Endodermal cell (in vitro differentiated cells): ENCODE data around the gene SUOX. TPM values are rescaled to one million over a fixed set of nuclear protein-coding genes. Genes with fewer than 3 reads are reported as not detected.
A peak's percentile ranks its signal among the peaks of the same experiment; 100 is the strongest.
"Not testable (repeated sequence)": the region's sequence is repeated elsewhere in the genome, so short reads cannot be mapped to it uniquely, and the experiment has no call there.

Experiments
- DNase-seq: peaks from one replicate; pipeline ENCODE4 v3.0.0-alpha.2; 2017
- H3K27ac ChIP-seq: 2 replicates; pipeline ENCODE4 v1.5.1; 2013; ENCODE audit warnings: mild to moderate bottlenecking, low read depth, low read length, moderate library complexity
- H3K27me3 ChIP-seq: 2 replicates; pipeline ENCODE4 v1.6.1; 2013; ENCODE audit warnings: mild to moderate bottlenecking, low read length, moderate library complexity; ENCODE audit not compliant: insufficient read depth, control insufficient read depth, poor library complexity, severe bottlenecking
- H3K36me3 ChIP-seq: 2 replicates; pipeline ENCODE4 v1.7.0; 2013; ENCODE audit warnings: mild to moderate bottlenecking, low read length, moderate library complexity; ENCODE audit not compliant: control insufficient read depth, insufficient read depth
- H3K4me1 ChIP-seq: one replicate; pipeline ENCODE4 v1.7.0; 2013; ENCODE audit warnings: low read length; ENCODE audit not compliant: control insufficient read depth, insufficient read depth
- H3K4me3 ChIP-seq: 2 replicates; pipeline ENCODE4 v1.5.1; 2013; ENCODE audit warnings: mild to moderate bottlenecking, low read length, moderate library complexity
- H3K9ac ChIP-seq: 2 replicates; pipeline ENCODE4 v1.6.1; 2013; ENCODE audit warnings: mild to moderate bottlenecking, low read length, moderate library complexity; ENCODE audit not compliant: poor library complexity, severe bottlenecking; ENCODE audit errors: extremely low read depth
- H3K9me3 ChIP-seq: 2 replicates; pipeline ENCODE4 v1.6.1; 2013; ENCODE audit warnings: mild to moderate bottlenecking, low read length, moderate library complexity; ENCODE audit not compliant: control insufficient read depth
- H3K27ac Mint-ChIP-seq: 2 replicates; pipeline ENCODE4 v1.8.0; 2020; ENCODE audit warnings: mixed read lengths
- H3K27me3 Mint-ChIP-seq: 2 replicates; pipeline ENCODE4 v1.8.0; 2021; ENCODE audit warnings: mild to moderate bottlenecking, mixed read lengths; ENCODE audit not compliant: insufficient read depth
- H3K36me3 Mint-ChIP-seq: 2 replicates; pipeline ENCODE4 v1.8.0; 2020; ENCODE audit warnings: low read depth, mixed read lengths
- H3K4me1 Mint-ChIP-seq: 2 replicates; pipeline ENCODE4 v1.8.0; 2020; ENCODE audit warnings: mixed read lengths
- H3K4me3 Mint-ChIP-seq: 2 replicates; pipeline ENCODE4 v1.8.0; 2020; ENCODE audit warnings: mild to moderate bottlenecking, moderate library complexity, mixed read lengths
- H3K9me3 Mint-ChIP-seq: 2 replicates; pipeline ENCODE4 v1.8.0; 2020; ENCODE audit warnings: mild to moderate bottlenecking, mixed read lengths
- CTCF ChIP-seq: fragments of 200-600 bp; sonication (generic); conservative IDR thresholded peaks from 2 replicates; pipeline ENCODE4 v1.5.0; 2021; ENCODE audit warnings: antibody characterized with exemption, mild to moderate bottlenecking
- WGBS, 2 experiments: methylation state at CpG; one replicate each; pipeline versions ENCODE4 v1.1.5 to v1.1.7; 2013; ENCODE audit warnings: missing lambda C conversion rate in 2 of 2, mixed read lengths in 1 of 2; ENCODE audit not compliant: insufficient coverage in 1 of 2, insufficient read length in 1 of 2; 5-methylcytosine and 5-hydroxymethylcytosine counted together
- total RNA-seq, 2 donors: library from RNA; stranded (reverse); fragmentation: NEBNext Ultra II Directional in 1 of 2; extraction: Animal tissue kit (Norgen Biotek cat#: 25700) in 1 of 2; gene quantifications; 2 replicates in 1 of 2; 3 replicates in 1 of 2; pipeline ENCODE4 v1.2.1, GENCODE V29; 2021

SUOX gene
- total RNA-seq, 2 donors from 2014 or later = 23.2 to 27.5 TPM

GRCh38 chr12:55995366-55995765 lies 1.7 kb upstream of the SUOX start:
- H3K27ac Mint-ChIP-seq = no peak overlapping the region
- no peak overlapping the region for H3K4me3 Mint-ChIP-seq
- peaks cover 50% of the 10 kb centered on the region for H3K36me3 ChIP-seq

GRCh38 chr12:55996201-55996714 lies 818 bp upstream of the SUOX start:
- H3K36me3 Mint-ChIP-seq = peaks cover 48% of the 10 kb centered on the region
- no peaks in the 10 kb centered on the region for H3K27me3 ChIP-seq
- DNase-seq = peak; percentile 81
- no peaks in the 10 kb centered on the region for H3K4me1 ChIP-seq
- H3K9me3 ChIP-seq = peaks cover 23% of the 10 kb centered on the region
- H3K4me1 Mint-ChIP-seq = peaks cover 11% of the 10 kb centered on the region
- H3K4me3 ChIP-seq = peak overlapping the region; percentile 99
- no peaks in the 10 kb centered on the region for H3K27me3 Mint-ChIP-seq
- peaks cover 43% of the 10 kb centered on the region for H3K36me3 ChIP-seq
- peak overlapping the region; percentile 95 for H3K4me3 Mint-ChIP-seq
- 69 to 93% methylated on average over 7 to 14 of the region's 14 CpGs for WGBS, 2 experiments
- H3K9me3 Mint-ChIP-seq = peaks cover 12% of the 10 kb centered on the region
- peak; percentile 93 for TF ChIP-seq CTCF
- peak overlapping the region; percentile 88 for H3K9ac ChIP-seq
- H3K27ac ChIP-seq = no peak overlapping the region
- peak overlapping the region; percentile 66 for H3K27ac Mint-ChIP-seq

More at GRCh38 chr12:55995366-55995765, 1.7 kb upstream of the SUOX start:
- Histone ChIP-seq H3K4me1 (no peaks in the 10 kb centered on the region), H3K9me3 (peaks cover 14% of the 10 kb centered on the region), H3K27ac (no peak overlapping the region), H3K4me3 (no peak overlapping the region), H3K27me3 (no peaks in the 10 kb centered on the region), H3K9ac (no peak overlapping the region)
- Mint-ChIP-seq H3K9me3 (peaks cover 10% of the 10 kb centered on the region), H3K36me3 (peaks cover 56% of the 10 kb centered on the region), H3K4me1 (peaks cover 11% of the 10 kb centered on the region), H3K27me3 (no peaks in the 10 kb centered on the region)
- WGBS, 2 experiments = 81 to 89% methylated on average over 3 to 8 of the region's 8 CpGs
- TF ChIP-seq CTCF = no peak
- no peak for DNase-seq

- H3K36me3 ChIP-seq = peaks cover 45% of the 10 kb centered on the region
- no peak overlapping the region for H3K27ac ChIP-seq
- H3K4me1 ChIP-seq = no peaks in the 10 kb centered on the region
- DNase-seq = no peak
- H3K27ac Mint-ChIP-seq = peak overlapping the region; percentile 96
- no peaks in the 10 kb centered on the region for H3K27me3 ChIP-seq
- H3K4me3 Mint-ChIP-seq = peak overlapping the region; percentile 95
- H3K27me3 Mint-ChIP-seq = no peaks in the 10 kb centered on the region
- H3K36me3 Mint-ChIP-seq = peaks cover 49% of the 10 kb centered on the region
- TF ChIP-seq CTCF = no peak
- 5 to 8% methylated on average over 4 to 5 of the region's 5 CpGs for WGBS, 2 experiments
- peak overlapping the region; percentile 99 for H3K4me3 ChIP-seq
- H3K4me1 Mint-ChIP-seq = peaks cover 15% of the 10 kb centered on the region
- H3K9ac ChIP-seq = peak overlapping the region; percentile 88
- peaks cover 16% of the 10 kb centered on the region for H3K9me3 Mint-ChIP-seq
- H3K9me3 ChIP-seq = peaks cover 36% of the 10 kb centered on the region
Measured at GRCh38 chr12:55997535-55997859, 421 bp downstream of the SUOX start.

- Histone ChIP-seq H3K4me3 (peak overlapping the region; percentile 99), H3K36me3 (peaks cover 44% of the 10 kb centered on the region), H3K9me3 (peaks cover 37% of the 10 kb centered on the region)
- not testable (repeated sequence) for H3K27me3 Mint-ChIP-seq, H3K27me3 ChIP-seq, H3K4me1 ChIP-seq, H3K9ac ChIP-seq, H3K27ac ChIP-seq
- Mint-ChIP-seq H3K4me3 (peak overlapping the region; percentile 24), H3K9me3 (peaks cover 16% of the 10 kb centered on the region), H3K36me3 (peaks cover 45% of the 10 kb centered on the region), H3K4me1 (peaks cover 15% of the 10 kb centered on the region), H3K27ac (peak overlapping the region; percentile 75)
- WGBS, 2 experiments = 89 to 92% methylated on average over 2 to 4 of the region's 6 CpGs
- DNase-seq = peak; percentile 70
Measured at GRCh38 chr12:55999522-55999921, 2.4 kb downstream of the SUOX start.

- Mint-ChIP-seq H3K4me1 (peaks cover 15% of the 10 kb centered on the region), H3K36me3 (peaks cover 48% of the 10 kb centered on the region), H3K9me3 (peaks cover 16% of the 10 kb centered on the region)
- H3K27me3 Mint-ChIP-seq, H3K27ac ChIP-seq, H3K27me3 ChIP-seq, H3K4me1 ChIP-seq, DNase-seq, H3K4me3 ChIP-seq, H3K4me3 Mint-ChIP-seq, H3K9ac ChIP-seq, H3K27ac Mint-ChIP-seq: not testable (repeated sequence)
- peaks cover 37% of the 10 kb centered on the region for H3K9me3 ChIP-seq
- WGBS, 2 experiments = 97 to 100% methylated on average over 2 to 33 of the region's 33 CpGs
- peaks cover 46% of the 10 kb centered on the region for H3K36me3 ChIP-seq
Measured at GRCh38 chr12:55999999-56000540, 3.0 kb downstream of the SUOX start.
